MM.1S (cell line): Measurements from ENCODE around the gene JADE1.

Experiments
- EZH2 ChIP-seq: fragments of 300-600 bp; sonication (generic); optimal IDR thresholded peaks from 2 replicates; pipeline ENCODE3; 2017; ENCODE audit warnings: low read depth, mild to moderate bottlenecking, antibody characterized with exemption, low read length, mixed read lengths
- TF ChIP-seq, protein P1 (sequence below): fragments of 300-600 bp; sonication (generic); IDR thresholded peaks from 2 replicates; pipeline ENCODE4 v1.5.1; 2016; ENCODE audit warnings: antibody characterized with exemption, low read length, mixed read lengths

DNA sequence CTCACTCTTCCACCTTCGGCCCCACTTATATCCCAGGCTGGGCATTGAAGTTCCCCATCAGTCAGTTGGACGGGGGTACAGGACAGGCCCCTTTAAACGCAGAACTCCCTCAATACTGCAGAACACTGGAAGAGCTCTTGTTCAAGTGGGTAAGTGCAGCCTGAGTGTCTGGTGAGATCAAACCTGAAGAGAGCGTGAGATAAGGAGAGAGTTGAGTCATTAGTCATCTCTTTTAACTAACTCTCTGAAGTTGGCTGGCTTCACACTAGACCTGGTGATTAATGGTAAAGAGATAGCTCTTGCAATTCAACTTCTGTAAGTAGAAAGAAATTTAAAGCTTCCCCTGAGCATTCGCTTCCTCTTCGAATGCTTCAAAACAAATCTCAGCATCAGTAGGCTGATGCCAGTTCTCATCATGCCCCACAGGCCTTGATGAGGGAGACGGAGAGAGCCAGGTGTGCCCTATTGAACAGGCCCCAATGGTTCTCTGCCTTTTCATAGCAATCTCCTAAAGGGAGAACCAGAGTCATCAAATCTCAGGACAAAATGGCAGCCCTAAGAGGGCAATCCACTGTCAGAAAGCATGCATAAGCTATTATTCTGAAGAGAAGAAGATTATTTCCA lies 41.0 kb upstream of the JADE1 start:
- no peak for TF ChIP-seq EZH2
- TF ChIP-seq, protein P1, sequence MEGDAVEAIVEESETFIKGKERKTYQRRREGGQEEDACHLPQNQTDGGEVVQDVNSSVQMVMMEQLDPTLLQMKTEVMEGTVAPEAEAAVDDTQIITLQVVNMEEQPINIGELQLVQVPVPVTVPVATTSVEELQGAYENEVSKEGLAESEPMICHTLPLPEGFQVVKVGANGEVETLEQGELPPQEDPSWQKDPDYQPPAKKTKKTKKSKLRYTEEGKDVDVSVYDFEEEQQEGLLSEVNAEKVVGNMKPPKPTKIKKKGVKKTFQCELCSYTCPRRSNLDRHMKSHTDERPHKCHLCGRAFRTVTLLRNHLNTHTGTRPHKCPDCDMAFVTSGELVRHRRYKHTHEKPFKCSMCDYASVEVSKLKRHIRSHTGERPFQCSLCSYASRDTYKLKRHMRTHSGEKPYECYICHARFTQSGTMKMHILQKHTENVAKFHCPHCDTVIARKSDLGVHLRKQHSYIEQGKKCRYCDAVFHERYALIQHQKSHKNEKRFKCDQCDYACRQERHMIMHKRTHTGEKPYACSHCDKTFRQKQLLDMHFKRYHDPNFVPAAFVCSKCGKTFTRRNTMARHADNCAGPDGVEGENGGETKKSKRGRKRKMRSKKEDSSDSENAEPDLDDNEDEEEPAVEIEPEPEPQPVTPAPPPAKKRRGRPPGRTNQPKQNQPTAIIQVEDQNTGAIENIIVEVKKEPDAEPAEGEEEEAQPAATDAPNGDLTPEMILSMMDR, result no peak
